Panc1 (cell line): Measurements from ENCODE around the gene MED13L.

Source experiments
- POLR2AphosphoS5 ChIP-seq: IDR thresholded peaks from 2 replicates; pipeline ENCODE4 v1.6.1; 2012; ENCODE audit warnings: mild to moderate bottlenecking, low read depth, low read length, moderate library complexity
- TF ChIP-seq, protein P1 (sequence below): fragments of 450-650 bp; IDR thresholded peaks from 2 replicates; pipeline ENCODE4 v1.5.1; 2017; ENCODE audit warnings: mild to moderate bottlenecking

DNA sequence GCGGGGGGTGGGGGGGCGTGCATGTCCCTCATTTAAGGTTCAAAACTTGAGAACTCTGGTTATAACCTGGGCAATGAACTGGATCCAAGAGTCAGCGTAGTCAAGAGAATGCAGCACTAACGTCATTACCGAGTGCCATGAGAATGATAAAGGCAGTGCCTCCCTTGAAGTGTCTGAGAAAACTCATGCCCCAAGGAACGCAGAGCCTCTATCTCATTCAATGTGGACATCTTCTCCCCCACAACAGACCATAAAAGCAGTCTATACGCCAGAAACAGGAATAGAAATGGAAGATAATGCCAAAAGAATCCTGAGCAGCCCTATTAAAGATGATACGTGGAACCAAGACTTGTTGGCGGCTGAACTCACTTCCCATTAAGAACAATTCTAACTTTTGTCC lies 208.6 kb downstream of the MED13L start:
- TF ChIP-seq POLR2AphosphoS5 = no peak
- TF ChIP-seq, protein P1, sequence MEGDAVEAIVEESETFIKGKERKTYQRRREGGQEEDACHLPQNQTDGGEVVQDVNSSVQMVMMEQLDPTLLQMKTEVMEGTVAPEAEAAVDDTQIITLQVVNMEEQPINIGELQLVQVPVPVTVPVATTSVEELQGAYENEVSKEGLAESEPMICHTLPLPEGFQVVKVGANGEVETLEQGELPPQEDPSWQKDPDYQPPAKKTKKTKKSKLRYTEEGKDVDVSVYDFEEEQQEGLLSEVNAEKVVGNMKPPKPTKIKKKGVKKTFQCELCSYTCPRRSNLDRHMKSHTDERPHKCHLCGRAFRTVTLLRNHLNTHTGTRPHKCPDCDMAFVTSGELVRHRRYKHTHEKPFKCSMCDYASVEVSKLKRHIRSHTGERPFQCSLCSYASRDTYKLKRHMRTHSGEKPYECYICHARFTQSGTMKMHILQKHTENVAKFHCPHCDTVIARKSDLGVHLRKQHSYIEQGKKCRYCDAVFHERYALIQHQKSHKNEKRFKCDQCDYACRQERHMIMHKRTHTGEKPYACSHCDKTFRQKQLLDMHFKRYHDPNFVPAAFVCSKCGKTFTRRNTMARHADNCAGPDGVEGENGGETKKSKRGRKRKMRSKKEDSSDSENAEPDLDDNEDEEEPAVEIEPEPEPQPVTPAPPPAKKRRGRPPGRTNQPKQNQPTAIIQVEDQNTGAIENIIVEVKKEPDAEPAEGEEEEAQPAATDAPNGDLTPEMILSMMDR = no peak
